GM12878 (cell line): ENCODE data around the gene FALEC. TPM values are rescaled to one million over a fixed set of nuclear protein-coding genes. Genes with fewer than 3 reads are reported as not detected.

ENCODE experiments used
- ATAC-seq: fragments of 200-7000 bp; cut with Tn5 transposase; 3 replicates; pipeline ENCODE4 v1.9.1; 2020; ENCODE audit warnings: mild to moderate bottlenecking, moderate library complexity
- BruUV-seq: library from RNA; stranded (reverse); fragments of 400-500 nt; replicated peaks from 2 replicates; lab custom pipeline; 2021; lab: Mats Ljungman, UMichigan
- CTCF ChIA-PET: fragments of 300-600 bp; sonication (Branson Sonifier 250); formaldehyde crosslinking; extraction: SDS; loops from one replicate; lab custom pipeline; 2021; ENCODE audit warnings: inconsistent platforms; lab: Yijun Ruan, JAX
- POLR2A ChIA-PET: fragments of 350-600 bp; formaldehyde crosslinking; extraction: SDS; loops from one replicate; lab custom pipeline; 2021; ENCODE audit warnings: inconsistent platforms; lab: Charles Lee
- RAD21 ChIA-PET: fragments of 300-600 bp; sonication (Branson Sonifier 250); formaldehyde crosslinking; loops from one replicate; lab custom pipeline; 2023; ENCODE audit warnings: antibody characterized with exemption; ENCODE audit not compliant: unreplicated experiment; lab: Charles Lee
- SMC1A ChIA-PET: fragments of 300-600 bp; sonication (Branson Sonifier 250); formaldehyde crosslinking; loops from one replicate; lab custom pipeline; 2023; ENCODE audit not compliant: unreplicated experiment, uncharacterized antibody; lab: Charles Lee
- DNase-seq: peaks from one replicate; pipeline ENCODE4 v3.0.0-alpha.2; 2011; ENCODE audit warnings: low read depth, low spot score
- FAIRE-seq: peaks from 3 replicates; lab custom pipeline; 2011; peaks lifted over from hg19 to GRCh38; lab: Jason Lieb, UNC
- H2AFZ ChIP-seq: 2 replicates; pipeline ENCODE4 v1.6.0; 2011; ENCODE audit warnings: low read depth, low read length, control low read depth; ENCODE audit not compliant: control insufficient read depth
- H3K27ac ChIP-seq: 2 replicates; pipeline ENCODE4 v1.5.1; 2011; ENCODE audit warnings: control low read depth; ENCODE audit not compliant: control insufficient read depth, insufficient read depth
- H3K27me3 ChIP-seq, 2 experiments: replicated peaks in 1 of 2; 2 replicates each; pipeline versions ENCODE4 v1.6.0 to v1.6.1; 2011; ENCODE audit warnings: low read length in 1 of 2; ENCODE audit not compliant: control insufficient read depth in 2 of 2, insufficient read depth in 2 of 2
- H3K36me3 ChIP-seq, 2 experiments: 2 replicates each; pipeline ENCODE4 v1.5.1; 2011; ENCODE audit warnings: low read length in 1 of 2; ENCODE audit not compliant: control insufficient read depth in 2 of 2, insufficient read depth in 2 of 2
- H3K4me1 ChIP-seq: 2 replicates; pipeline ENCODE4 v1.6.1; 2011; ENCODE audit warnings: mild to moderate bottlenecking, low read length, moderate library complexity, mixed read lengths; ENCODE audit not compliant: control insufficient read depth, insufficient read depth
- H3K4me2 ChIP-seq: 2 replicates; pipeline ENCODE4 v1.6.0; 2011; ENCODE audit warnings: control low read depth; ENCODE audit not compliant: control insufficient read depth, insufficient read depth
- H3K4me3 ChIP-seq: fragments of 200-600 bp; sonication (generic); 2 replicates; pipeline ENCODE4 v1.5.1; 2016
- H3K79me2 ChIP-seq: 2 replicates; pipeline ENCODE4 v1.6.0; 2011; ENCODE audit warnings: low read length; ENCODE audit not compliant: control insufficient read depth, insufficient read depth
- H3K9ac ChIP-seq: 2 replicates; pipeline ENCODE4 v1.8.0; 2011; ENCODE audit warnings: low read length, control low read depth, mixed read lengths; ENCODE audit not compliant: control insufficient read depth, insufficient read depth
- H3K9me3 ChIP-seq: replicated peaks from 3 replicates; pipeline ENCODE4 v1.5.1; 2011; ENCODE audit warnings: mild to moderate bottlenecking, low read length; ENCODE audit not compliant: control insufficient read depth, insufficient read depth
- H4K20me1 ChIP-seq: 2 replicates; pipeline ENCODE4 v1.6.0; 2011; ENCODE audit not compliant: control insufficient read depth, insufficient read depth
- CBX3 ChIP-seq: fragments of 200-600 bp; sonication (generic); IDR thresholded peaks from 2 replicates; pipeline ENCODE4 v1.6.1; 2016; ENCODE audit warnings: low read depth, borderline replicate concordance
- CREB1 ChIP-seq: IDR thresholded peaks from 2 replicates; pipeline ENCODE4 v1.6.1; 2012; ENCODE audit warnings: low read depth, mild to moderate bottlenecking, inconsistent platforms
- HDAC6 ChIP-seq: fragments of 200-600 bp; sonication (generic); IDR thresholded peaks from one replicate; pipeline ENCODE4 v1.8.0; 2017; ENCODE audit warnings: antibody characterized with exemption; ENCODE audit not compliant: unreplicated experiment
- HDGF ChIP-seq: fragments of 450-650 bp; IDR thresholded peaks from 2 replicates; pipeline ENCODE4 v1.6.1; 2016; ENCODE audit warnings: antibody characterized with exemption
- JUNB ChIP-seq: IDR thresholded peaks from 2 replicates; pipeline ENCODE4 v1.6.1; 2016; ENCODE audit warnings: antibody characterized with exemption, mild to moderate bottlenecking
- MYB ChIP-seq: fragments of 150-350 bp; IDR thresholded peaks from 2 replicates; pipeline ENCODE4 v1.6.1; 2014; ENCODE audit warnings: mild to moderate bottlenecking, low read depth, low read length, borderline replicate concordance
- POLR2A ChIP-seq: IDR thresholded peaks from 2 replicates; pipeline ENCODE4 v1.6.1; 2011; ENCODE audit warnings: low read depth, mild to moderate bottlenecking, low read length
- POLR2AphosphoS2 ChIP-seq: IDR thresholded peaks from 2 replicates; pipeline ENCODE4 v1.6.1; 2011; ENCODE audit warnings: low read depth, mild to moderate bottlenecking, low read length, improper control_type of control experiment, moderate library complexity
- RAD21 ChIP-seq: IDR thresholded peaks from 2 replicates; pipeline ENCODE4 v1.6.1; 2011; ENCODE audit warnings: mild to moderate bottlenecking, low read depth, low read length, moderate library complexity; ENCODE audit not compliant: insufficient read depth
- RCOR1 ChIP-seq: conservative IDR thresholded peaks from 2 replicates; pipeline ENCODE4 v1.6.1; 2012; ENCODE audit warnings: low read depth, low read length, improper control_type of control experiment
- RELB ChIP-seq: fragments of 450-650 bp; IDR thresholded peaks from 2 replicates; pipeline ENCODE4 v1.6.1; 2017; ENCODE audit warnings: low read depth, mild to moderate bottlenecking, moderate library complexity
- SIN3A ChIP-seq: IDR thresholded peaks from 2 replicates; pipeline ENCODE4 v1.6.1; 2012; ENCODE audit warnings: low read depth, low read length, improper control_type of control experiment
- SREBF2 ChIP-seq: IDR thresholded peaks from 2 replicates; pipeline ENCODE4 v1.6.1; 2012; ENCODE audit warnings: mild to moderate bottlenecking, low read length
- TAF1 ChIP-seq: IDR thresholded peaks from 2 replicates; pipeline ENCODE4 v1.6.1; 2011; ENCODE audit warnings: mild to moderate bottlenecking, low read depth, low read length, borderline replicate concordance
- TBL1XR1 ChIP-seq: IDR thresholded peaks from 2 replicates; pipeline ENCODE4 v1.6.1; 2012; ENCODE audit warnings: low read depth, low read length, improper control_type of control experiment
- WGBS: methylation state at CpG from one replicate; pipeline ENCODE4 v1.1.6; 2016; ENCODE audit warnings: low lambda C conversion rate; ENCODE audit not compliant: insufficient replicate concordance, insufficient coverage; ENCODE audit errors: missing lambda C conversion rate; 5-methylcytosine and 5-hydroxymethylcytosine counted together
- in situ Hi-C: fragments of 300-500 bp; cut with MboI; formaldehyde crosslinking; loops from 9 replicates; pipeline ENCODE4 v1.14.3; 2018; ENCODE audit warnings: mixed read lengths
- intact Hi-C: fragments of 100-400 bp; cut with micrococcal nuclease; formaldehyde crosslinking; loops from one replicate; pipeline ENCODE4 v1.14.2; 2022; ENCODE audit not compliant: unreplicated experiment
- polyA plus RNA-seq, 11 experiments: library from polyadenylated mRNA; depleted of rRNA in 4 of 11; unstranded in 6 of 11; stranded (reverse) in 5 of 11; fragments of >200 nt; fragmentation: Nextera tagmentation in 4 of 11; fragmentation: Illumina TruSeq in 1 of 11; extraction: Ambion mirVana in 4 of 11; extraction: Trizol in 1 of 11; gene quantifications; 1 replicate in 1 of 11; 2 replicates in 10 of 11; pipeline versions ENCODE4 v1.2.1 to v1.2.3, GENCODE V29; 2011 to 2016; ENCODE audit warnings: inconsistent platforms in 2 of 11, missing spikeins in 2 of 11, low read depth in 1 of 11
- total RNA-seq, 4 experiments: library from RNA; depleted of rRNA in 3 of 4; stranded (reverse); fragments of >200 nt in 3 of 4; fragmentation: Illumina TruSeq in 1 of 4; extraction: Trizol in 1 of 4; gene quantifications; 2 replicates each; pipeline versions ENCODE4 v1.2.1 to v1.2.3, GENCODE V29; 2013 to 2021

The FALEC gene
- total and polyA plus RNA-seq, 10 of the 15 experiments (the other 5 are each of a cell fraction or from before 2014, with no cell fraction given), result 0.21 to 0.71 (median 0.32) TPM; not detected in 3

DNA sequence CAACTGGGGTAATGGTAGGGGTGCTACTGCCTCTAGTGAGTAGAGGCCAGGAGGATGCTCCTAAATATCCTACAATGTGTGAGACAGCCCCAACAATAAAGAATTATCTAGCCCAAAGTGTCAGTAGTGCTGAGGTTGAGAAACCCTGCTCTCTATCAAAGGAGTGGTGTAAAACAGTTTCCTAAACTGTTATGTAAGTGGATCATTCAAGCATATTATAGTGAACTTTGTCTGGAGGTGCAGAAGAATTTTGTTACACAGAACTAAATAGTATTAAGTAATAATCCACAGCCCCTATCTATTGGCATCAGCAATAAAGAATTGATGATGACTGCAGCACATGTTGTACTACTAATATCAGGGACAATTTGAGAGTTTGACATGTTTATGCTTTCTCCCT lies 48.6 kb upstream of the FALEC start (continued):
- TF ChIP-seq JUNB (no peak), CREB1 (no peak), RCOR1 (no peak), RELB (no peak), HDAC6 (no peak), TAF1 (no peak), TBL1XR1 (no peak), POLR2AphosphoS2 (no peak), POLR2A (no peak), MYB (no peak), RAD21 (no peak)
- TF ChIP-seq, all 136 proteins: peak for 0

DNA sequence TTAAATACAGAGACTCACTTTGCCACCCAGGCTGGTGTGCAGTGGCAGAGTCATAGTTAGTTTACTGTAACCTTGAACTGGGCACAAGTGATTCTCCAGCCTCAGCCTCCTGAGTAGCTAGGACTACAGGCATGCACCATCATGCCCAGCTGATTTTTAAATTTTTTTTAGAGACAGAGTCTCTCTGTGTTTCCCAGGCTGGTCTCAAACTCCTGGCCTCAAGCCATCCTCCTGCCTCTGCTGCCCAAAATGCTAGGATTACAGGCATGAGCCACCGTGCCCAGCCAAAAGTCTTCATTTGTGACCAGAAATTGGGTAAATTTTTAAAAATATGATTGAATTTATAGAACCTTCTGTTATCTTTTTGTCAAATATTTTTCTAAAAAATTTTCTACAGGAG lies 46.3 kb upstream of the FALEC start:
- Histone ChIP-seq H3K4me3 (no peak overlapping the region), H3K4me2 (no peak overlapping the region), H3K27me3 (no peaks in the 10 kb centered on the region), H3K9ac (no peak overlapping the region), H4K20me1 (no peaks in the 10 kb centered on the region), H3K79me2 (no peaks in the 10 kb centered on the region), H3K27ac (no peak overlapping the region), H3K4me1 (no peaks in the 10 kb centered on the region), H3K9me3 (no peaks in the 10 kb centered on the region), H2AFZ (no peak overlapping the region), H3K36me3 (peaks cover 18 to 23% of the 10 kb centered on the region in 2 experiments)
- FAIRE-seq, result no peak
- CTCF ChIA-PET, result interaction anchor here (1.2 to 1.5 kb wide), 3 partner anchors 62 to 91 kb away, joined by 3 to 5 read pairs (median 4); no protein-coding TSS in a partner anchor
- 95% methylated on average over 1 of the region's 1 CpG for WGBS
- RAD21 ChIA-PET, result no interaction called here
- no peak for ATAC-seq
- DNase-seq, result no peak
- no peak for TF ChIP-seq HDGF
- no peak for TF ChIP-seq SREBF2
- TF ChIP-seq SIN3A, result no peak
- no peak for TF ChIP-seq CBX3
- in situ Hi-C loops, result no loop called here
- BruUV-seq, result no TSS peak
- intact Hi-C loops, result no loop called here
- POLR2A ChIA-PET, result interaction anchor here (0.6 kb wide), 1 partner anchor 113 kb away, joined by 3 read pairs; no protein-coding TSS in a partner anchor
- SMC1A ChIA-PET, result interaction anchor here (0.7 kb wide), 1 partner anchor 47 kb away, joined by 4 read pairs; no protein-coding TSS in a partner anchor
